Measurements from ENCODE around the gene G6PC3.

DNA sequence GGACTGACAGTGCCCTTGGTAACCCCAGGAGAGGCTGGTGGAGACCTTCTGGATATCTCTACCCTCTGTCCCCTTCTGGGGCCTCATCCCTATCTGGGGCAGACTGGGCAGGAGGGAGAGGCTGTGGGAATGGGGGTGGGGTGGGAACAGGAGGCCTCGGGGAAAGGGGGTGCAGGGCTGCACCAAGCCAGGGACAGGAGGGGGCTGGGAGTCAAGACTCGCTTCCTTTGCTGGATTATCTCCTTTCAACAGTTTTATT lies 24.8 kb downstream of the G6PC3 start:
- TF ChIP-seq JUND (IDR thresholded peaks at IDR 0.05) (no peak), TAF1 (IDR thresholded peaks at IDR 0.05; ENCODE audit: borderline replicate concordance, low read depth, low read length) (no peak), EZH2phosphoT487 (IDR thresholded peaks at IDR 0.05; ENCODE audit: borderline replicate concordance, low read depth) (no peak), TEAD4 (IDR thresholded peaks at IDR 0.05; ENCODE audit: borderline replicate concordance, insufficient read depth) (no peak), EP300 (IDR thresholded peaks at IDR 0.05; ENCODE audit: borderline replicate concordance in 1 of 2, low read depth in 1 of 2, low read length in 1 of 2) (no peak), POLR2AphosphoS5 (IDR thresholded peaks at IDR 0.05; ENCODE audit: low read depth, low read length) (no peak), NRF1 (IDR thresholded peaks at IDR 0.05; ENCODE audit: low read depth, low read length) (no peak), GABPA (IDR thresholded peaks at IDR 0.05; ENCODE audit: low read depth) (no peak), SIN3A (IDR thresholded peaks at IDR 0.05; ENCODE audit: borderline replicate concordance, low read depth, low read length) (no peak), CHD2 (IDR thresholded peaks at IDR 0.05; ENCODE audit: low read length, partially characterized antibody) (no peak)
- TF ChIP-seq, protein P1, sequence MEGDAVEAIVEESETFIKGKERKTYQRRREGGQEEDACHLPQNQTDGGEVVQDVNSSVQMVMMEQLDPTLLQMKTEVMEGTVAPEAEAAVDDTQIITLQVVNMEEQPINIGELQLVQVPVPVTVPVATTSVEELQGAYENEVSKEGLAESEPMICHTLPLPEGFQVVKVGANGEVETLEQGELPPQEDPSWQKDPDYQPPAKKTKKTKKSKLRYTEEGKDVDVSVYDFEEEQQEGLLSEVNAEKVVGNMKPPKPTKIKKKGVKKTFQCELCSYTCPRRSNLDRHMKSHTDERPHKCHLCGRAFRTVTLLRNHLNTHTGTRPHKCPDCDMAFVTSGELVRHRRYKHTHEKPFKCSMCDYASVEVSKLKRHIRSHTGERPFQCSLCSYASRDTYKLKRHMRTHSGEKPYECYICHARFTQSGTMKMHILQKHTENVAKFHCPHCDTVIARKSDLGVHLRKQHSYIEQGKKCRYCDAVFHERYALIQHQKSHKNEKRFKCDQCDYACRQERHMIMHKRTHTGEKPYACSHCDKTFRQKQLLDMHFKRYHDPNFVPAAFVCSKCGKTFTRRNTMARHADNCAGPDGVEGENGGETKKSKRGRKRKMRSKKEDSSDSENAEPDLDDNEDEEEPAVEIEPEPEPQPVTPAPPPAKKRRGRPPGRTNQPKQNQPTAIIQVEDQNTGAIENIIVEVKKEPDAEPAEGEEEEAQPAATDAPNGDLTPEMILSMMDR (IDR thresholded peaks at IDR 0.05): no peak
- TF ChIP-seq, protein P2, sequence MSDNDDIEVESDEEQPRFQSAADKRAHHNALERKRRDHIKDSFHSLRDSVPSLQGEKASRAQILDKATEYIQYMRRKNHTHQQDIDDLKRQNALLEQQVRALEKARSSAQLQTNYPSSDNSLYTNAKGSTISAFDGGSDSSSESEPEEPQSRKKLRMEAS (IDR thresholded peaks at IDR 0.05; ENCODE audit: low read depth): no peak
- TF ChIP-seq, protein P3, sequence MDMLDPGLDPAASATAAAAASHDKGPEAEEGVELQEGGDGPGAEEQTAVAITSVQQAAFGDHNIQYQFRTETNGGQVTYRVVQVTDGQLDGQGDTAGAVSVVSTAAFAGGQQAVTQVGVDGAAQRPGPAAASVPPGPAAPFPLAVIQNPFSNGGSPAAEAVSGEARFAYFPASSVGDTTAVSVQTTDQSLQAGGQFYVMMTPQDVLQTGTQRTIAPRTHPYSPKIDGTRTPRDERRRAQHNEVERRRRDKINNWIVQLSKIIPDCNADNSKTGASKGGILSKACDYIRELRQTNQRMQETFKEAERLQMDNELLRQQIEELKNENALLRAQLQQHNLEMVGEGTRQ (IDR thresholded peaks at IDR 0.05; ENCODE audit: borderline replicate concordance, low read depth, low read length): no peak
